HG03066 (cell line): ENCODE results near the gene MYBBP1A.
"Not testable (repeated sequence)": the region's sequence is repeated elsewhere in the genome, so short reads cannot be mapped to it uniquely, and the experiment has no call there.

Experiments used
- ATAC-seq: cut with Tn5 transposase; IDR thresholded peaks from one replicate; pipeline ENCODE4 v1.9.1; 2021; ENCODE audit warnings: low read depth; ENCODE audit not compliant: unreplicated experiment

Gene MYBBP1A

DNA sequence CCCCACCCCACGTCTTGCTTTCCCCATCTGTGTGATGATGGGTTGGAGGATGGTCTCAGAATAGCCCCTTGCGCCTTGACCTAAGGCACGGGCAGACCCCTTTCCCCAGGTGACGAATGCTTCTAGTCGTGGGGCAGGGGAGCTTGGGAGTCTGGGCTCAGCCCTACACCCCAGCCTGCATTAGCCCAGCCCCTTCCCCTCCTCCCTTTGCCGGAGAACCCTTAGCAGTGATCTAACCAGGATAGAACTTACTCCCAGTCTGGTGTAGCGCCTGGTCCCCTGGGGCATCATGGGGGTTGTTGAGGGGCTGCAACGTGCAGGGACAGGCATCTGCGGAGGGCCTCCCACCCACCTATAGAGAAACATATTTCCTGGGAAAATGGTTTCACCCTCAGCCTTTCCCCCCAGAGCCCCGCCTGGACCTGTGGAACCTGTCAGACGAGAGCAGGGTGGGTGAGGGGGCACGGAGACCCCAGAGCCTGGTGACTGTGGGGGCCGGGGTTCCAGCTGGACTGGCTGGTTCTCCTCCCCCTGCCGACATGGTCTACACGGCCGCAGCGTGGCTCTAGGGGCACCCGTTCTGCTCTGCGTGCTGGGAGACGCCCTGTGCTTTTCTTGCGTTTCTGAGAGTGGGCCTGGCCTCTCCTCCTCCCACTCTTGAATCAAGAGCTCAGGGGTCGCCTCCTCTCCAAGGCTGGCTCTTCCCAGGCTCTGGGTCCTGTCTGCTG is 33.9 kb upstream of the MYBBP1A start:
- ATAC-seq = no peak

GRCh38 chr17:4588391-4588790 is 33.2 kb upstream of the MYBBP1A start:
- no peak for ATAC-seq

- ATAC-seq = no peak
Measured at GRCh38 chr17:4587803-4588202, 32.6 kb upstream of the MYBBP1A start.

- ATAC-seq = no peak
Measured at GRCh38 chr17:4587195-4587594, 32.0 kb upstream of the MYBBP1A start.

- no peak for ATAC-seq
Measured at GRCh38 chr17:4586043-4586442, 30.9 kb upstream of the MYBBP1A start.

DNA sequence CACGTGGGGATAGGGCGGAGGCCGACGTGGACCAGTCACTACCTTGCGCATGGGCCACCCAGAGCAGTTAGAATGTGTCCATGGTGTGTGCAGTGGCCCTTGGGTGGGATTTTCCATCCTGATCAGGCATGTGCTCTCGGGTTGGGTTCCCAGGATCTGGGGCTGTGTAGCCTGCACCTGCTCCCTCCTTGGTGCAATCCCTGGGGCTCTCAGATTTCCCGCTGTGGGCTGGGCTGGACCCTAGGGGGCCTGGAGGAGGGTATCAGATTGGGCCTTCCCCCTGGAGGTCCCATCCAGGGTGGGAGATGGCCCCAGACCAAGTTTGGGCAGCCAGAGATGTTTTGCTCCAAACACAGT is 30.4 kb upstream of the MYBBP1A start:
- no peak for ATAC-seq

DNA sequence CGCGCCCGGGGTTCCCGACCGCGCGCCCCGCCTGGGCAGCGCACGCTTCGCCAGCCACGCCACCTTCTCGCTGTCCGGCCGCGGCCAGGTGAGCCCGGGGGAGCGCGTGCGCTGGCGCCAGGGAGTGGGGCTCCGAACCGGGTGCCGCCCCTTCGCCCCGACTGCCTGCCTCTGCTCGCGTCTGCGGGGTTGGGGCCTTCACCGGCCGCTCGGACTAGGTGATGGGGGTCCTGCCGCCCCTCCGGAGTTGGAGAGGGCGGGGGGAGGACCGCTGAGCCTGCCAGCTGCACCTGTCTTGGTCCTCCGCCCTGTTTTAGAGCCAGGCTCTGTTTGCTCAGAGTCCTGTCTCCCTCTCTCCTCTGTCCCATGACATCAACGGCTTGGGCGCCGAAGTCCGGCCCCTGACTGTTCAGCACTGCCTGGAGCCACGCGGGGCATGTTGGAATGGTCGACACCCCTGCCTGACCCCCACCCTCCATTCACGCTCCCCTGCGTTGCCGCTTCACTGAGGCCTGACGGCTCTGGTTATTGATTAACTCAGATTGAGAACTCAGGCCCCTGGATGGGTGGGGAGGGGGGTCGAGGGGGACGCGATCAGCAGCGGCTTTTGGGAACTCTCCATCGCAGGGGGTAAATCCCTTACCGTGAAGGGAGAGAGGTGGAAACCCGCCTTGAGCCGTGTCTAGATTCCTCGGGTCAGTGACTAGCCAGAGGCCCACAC is 29.9 kb upstream of the MYBBP1A start:
- no peak for ATAC-seq

DNA sequence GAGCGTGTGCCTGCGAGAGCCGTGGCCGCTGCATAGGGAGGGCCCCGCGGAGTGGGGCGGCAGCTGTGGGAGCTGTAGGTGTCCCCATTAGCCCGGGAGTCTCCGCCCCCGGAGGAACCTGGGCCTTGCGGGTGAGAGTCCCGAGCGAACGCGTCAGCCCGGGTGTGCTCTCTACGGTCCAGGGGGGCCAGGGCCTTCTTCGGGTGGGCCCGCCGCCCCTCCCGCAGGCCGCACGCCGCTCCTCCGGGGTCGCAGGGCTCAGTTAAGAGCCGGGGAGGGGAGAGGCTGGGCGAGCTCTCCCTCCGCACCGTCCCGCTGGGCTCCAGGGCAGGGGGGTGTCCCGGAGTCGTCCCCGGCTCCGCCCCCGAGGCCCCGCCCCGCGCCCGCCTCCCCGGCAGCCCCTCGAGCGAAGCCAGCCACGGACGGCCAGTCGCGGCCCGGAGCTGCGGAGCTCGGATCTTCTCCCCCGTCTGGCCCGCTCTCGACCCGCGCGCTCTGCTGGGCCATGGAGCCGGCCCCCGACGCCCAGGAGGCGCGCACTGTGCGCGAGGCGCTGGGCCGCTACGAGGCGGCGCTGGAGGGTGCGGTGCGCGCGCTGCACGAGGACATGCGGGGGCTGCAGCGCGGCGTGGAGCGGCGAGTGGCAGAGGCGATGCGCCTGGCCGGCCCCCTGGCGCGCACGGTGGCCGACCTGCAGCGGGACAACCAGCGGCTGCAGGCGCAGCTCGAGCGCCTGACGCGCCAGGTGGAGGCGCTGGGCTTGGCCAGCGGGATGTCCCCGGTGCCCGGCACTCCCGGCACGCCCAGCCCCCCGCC is 29.1 kb upstream of the MYBBP1A start, which contains the start of gene SMTNL2:
SMTNL2 (plus strand) TSS at position 429 of the 816 bp plus-strand sequence; CDS start at position 506, 77 bp downstream.
- no peak for ATAC-seq

- no peak for ATAC-seq
Measured at GRCh38 chr17:4583782-4584100, 28.6 kb upstream of the MYBBP1A start.

DNA sequence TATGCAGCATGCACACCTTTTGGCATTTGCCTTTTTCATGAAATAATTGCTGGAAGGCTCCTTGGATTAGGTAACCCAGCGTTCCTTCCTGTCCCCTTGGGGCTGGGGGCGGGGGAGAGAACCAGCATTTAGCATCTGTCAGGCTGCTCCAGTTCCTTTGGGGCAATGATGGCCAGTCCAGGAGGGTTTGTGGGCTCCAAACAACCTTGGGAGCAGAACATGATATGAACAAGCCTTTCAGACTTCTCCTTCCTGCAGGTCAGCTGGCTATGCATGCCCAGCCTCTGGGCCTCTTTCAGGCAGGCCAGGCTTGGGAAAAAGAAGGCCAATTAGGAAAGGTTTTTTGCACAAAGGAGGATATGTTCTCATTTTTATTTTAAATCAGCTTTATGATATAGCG is 28.0 kb upstream of the MYBBP1A start:
- ATAC-seq = no peak

DNA sequence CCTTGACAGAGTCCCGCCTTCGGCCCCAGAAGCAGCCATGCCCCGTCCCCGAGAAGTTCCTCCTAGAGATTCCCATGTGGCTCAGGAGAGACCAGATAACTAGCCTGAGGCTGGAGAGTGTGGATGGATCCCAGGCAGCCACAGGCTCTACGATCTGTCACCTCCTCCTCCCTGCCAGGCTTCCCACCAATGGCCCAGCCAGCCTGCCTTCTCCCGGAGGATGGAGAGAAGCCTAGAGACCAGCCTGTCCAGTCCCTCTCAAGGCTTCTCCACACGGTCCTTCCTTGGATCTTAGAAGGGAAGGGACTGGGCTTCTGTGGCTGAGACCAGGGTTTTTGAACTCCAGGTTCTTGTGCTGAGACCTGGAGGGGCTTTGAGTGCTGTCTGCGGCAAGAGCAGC is 27.5 kb upstream of the MYBBP1A start:
- ATAC-seq = no peak

GRCh38 chr17:4582101-4582501 is 26.9 kb upstream of the MYBBP1A start:
- no peak for ATAC-seq

GRCh38 chr17:4580291-4580690 is 25.1 kb upstream of the MYBBP1A start:
- ATAC-seq = no peak

DNA sequence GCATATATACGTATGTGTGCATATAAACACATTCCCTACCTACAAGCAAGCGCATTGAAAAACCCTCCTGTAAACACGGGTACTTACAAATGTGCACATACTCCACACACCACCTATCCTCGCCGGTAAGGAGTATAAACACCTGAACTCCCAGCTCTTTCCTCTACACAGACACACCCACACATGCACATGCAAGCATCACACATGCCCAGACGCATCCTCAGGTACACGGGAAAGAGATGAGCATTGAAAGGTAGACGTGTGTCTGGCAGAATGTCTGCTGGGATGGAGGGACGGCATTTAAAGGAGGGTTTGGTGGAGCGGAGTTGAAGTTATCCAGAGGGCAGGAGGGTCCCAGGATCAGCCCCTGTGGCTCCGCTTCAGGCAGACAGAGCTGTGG is 24.5 kb upstream of the MYBBP1A start:
- no peak for ATAC-seq

DNA sequence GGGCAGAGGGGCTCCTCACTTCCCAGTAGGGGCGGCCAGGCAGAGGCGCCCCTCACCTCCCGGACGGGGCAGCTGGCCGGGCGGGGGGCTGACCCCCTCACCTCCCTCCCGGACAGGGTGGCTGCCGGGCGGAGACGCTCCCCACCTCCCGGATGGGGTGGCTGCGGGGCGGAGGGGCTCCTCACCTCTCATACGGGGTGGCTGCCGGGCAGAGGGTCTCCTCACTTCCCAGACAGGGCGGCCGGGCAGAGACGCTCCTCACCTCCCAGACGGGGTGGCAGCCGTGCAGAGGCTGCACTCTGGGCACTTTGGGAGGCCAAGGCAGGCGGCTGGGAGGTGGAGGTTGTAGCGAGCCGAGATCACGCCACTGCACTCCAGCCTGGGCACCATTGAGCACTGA is 23.2 kb upstream of the MYBBP1A start:
- not testable (repeated sequence) for ATAC-seq

- no peak for ATAC-seq
Measured at GRCh38 chr17:4577386-4577993, 22.3 kb upstream of the MYBBP1A start.

DNA sequence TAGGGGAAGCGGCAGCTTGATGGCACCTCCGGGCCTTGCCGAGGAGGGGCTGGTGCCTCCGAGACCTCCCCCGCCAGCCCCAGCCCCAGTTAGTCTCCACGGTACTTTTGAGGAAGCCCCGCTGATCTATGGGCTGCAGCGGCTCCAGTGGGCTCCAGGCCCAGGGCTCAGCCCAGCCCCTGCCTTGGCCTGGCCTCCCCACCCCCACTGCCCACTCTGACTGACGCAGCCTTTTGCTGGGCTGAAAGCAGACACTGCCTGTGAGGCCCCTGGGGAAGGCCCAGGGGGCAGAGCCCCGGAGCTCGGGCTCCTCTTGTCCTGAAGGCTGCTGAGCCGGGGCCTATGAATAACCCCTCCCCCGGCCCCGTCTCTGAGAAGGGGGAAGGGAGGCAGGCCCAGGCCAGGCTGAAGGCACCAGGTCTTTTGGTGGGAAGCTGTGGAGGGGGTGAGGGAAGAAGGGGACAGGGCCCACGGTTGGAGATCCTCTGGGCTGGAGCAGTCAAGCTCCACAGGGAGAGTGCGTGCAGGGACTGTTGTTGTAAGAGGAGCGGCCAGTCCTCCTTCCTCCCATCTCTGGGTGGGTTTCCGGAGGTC is 21.6 kb upstream of the MYBBP1A start:
- ATAC-seq = no peak

- ATAC-seq = no peak
Measured at GRCh38 chr17:4576161-4576558, 21.0 kb upstream of the MYBBP1A start.

GRCh38 chr17:4574448-4575045 is 19.4 kb upstream of the MYBBP1A start:
- ATAC-seq = no peak

DNA sequence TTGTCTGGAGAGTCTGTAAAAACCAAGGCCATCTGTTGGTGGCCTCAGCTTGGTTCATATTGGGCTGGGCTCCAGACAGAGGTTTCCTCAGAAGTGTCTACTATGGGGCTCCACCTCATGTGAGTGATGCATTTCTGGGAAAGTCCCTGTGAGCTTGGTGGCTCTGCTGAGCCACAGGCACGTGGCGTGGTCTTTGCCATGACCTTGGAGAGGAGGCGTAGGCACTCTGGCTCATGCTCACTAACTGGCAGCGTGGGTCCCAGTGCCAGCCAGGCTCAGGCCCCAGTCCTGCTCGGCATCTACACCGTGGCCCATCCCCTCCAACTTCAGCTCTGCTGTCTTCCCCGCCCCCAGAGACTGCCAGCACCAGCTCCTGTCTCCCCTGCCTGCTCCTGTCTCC is 18.5 kb upstream of the MYBBP1A start:
- ATAC-seq = no peak
